Occipital lobe (tissue), 2 donors: ENCODE measurements around the gene SERPINA3. TPM values are rescaled to one million over a fixed set of nuclear protein-coding genes. Genes with fewer than 3 reads are reported as not detected.

Source experiments
- DNase-seq: peaks from one replicate; lab custom pipeline; 2025; lab: John Stamatoyannopoulos, UW
- total RNA-seq: library from RNA; depleted of rRNA; stranded (reverse); fragments of >200 nt; gene quantifications from one replicate; pipeline ENCODE4 v1.2.3, GENCODE V29; 2014

SERPINA3 gene
- total RNA-seq, 1 donor from 2014 or later, result 0.94 TPM

DNA sequence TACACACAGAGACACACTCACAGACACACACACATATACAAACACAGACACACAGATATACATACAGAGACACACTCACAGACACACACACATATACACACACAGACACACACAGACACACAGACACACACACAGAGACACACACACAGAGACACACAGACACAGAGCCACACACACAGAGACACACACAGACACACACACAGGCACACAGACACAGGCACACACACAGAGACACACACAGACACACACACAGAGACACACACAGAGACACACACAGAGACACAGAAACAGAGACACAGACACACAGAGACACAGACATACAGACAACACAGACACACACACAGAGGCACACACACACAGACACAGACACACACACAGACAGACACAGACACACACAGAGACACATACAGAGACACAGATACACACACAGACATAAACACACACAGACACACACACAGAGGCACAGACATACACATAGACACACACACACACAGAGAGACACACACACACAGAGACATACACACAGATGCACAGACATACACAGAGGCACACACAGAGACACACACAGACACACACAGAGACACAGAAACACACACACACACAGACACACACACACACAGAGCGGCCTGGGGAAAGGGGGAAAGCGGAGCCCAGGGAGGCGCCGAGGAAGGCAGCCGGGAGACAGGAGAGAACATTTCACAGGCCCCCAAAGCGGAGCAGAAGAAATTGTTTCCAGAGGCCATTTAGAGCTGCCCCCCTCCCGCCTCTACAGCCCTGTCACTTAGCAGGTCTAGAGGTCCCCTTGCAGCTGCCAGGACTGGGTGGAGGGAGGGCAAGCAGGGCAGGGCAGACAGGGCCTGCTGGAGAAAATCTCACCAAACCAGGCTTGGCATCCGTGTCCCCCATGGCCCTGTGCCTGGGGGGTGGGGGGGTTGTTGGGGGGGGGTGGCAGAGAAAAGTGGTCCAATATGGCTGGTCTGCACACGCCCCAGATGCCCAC is 38.9 kb downstream of the SERPINA3 start:
- DNase-seq, result no peak

DNA sequence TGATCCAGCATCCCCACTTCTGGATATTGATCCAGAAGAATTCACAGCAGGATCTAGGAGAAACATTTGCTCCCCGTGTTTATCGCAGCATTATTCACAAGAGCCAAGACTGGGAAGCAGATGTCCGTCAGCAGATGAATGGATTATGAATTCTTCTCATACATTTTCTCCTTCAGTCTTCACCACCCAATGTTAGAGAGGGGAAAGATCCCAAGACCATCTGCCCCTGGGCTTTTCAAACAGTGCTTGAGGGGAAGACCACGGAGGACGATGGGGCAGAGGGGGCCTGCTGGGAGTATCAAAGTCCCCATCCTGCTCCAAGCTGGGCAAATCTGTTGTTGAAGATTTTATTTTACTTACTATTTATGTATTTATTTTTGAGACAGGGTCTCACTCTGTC is 41.1 kb downstream of the SERPINA3 start:
- no peak for DNase-seq

DNA sequence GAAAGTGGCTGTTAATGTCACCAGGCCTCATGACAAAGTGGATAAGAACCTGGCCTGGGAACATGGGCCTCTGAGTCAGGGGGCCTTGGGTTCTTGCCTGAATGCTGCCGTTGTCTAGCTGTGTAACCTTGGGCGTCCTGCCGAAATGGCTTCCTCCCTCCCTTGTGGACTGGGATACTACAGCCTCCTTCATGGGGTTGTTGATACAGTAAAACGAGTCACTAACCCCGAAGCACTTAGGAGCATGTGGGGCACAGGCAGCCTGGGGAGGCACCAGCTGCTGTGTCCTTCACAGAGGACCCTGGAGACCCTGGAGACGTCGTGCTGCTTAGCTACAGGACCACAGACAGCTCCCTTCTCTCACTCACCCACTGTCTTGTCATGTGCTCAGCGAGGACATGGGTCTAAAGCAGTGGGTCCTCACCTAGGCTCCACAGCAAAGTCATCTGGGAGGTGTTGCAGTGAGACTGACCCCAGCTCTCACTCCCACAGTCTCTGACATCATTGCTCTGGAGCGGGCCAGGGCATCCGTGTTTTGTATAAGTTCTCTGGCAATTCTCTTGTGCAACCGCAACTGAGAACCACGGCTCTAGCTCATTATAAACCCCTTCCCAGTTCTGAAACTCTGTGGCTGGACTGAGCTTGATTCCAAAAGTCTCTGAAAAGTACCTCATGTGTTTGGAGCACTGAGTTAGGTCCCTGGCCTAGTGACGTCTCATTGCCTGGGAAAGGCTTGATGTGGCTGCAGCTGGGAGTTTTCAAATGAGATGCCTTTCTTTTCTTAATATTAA is 42.1 kb downstream of the SERPINA3 start:
- DNase-seq, result no peak

DNA sequence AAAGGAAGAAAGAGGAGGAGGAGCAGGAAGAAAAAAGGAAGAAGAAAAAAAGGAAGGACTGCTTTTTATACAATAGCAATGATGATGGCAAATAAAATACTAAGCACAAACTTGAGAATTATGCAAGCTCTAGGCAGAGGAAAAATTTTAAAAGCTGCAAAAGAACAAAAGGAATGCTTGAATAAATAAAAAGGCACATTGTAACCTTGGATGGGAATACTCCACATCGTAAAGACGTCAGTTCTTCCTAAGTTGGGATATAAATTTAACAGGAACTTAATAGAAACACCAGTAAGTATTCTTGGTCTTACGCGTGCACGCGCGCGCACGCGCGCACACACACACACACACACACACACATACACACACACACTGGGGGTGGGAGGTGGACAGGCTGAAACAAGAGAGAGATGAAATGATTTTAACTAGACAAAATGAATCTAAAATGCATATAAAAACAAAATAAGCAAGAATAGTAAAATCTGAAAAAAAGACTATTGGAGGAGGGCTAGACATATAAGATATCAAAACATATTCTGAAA is 43.0 kb downstream of the SERPINA3 start:
- no peak for DNase-seq

DNA sequence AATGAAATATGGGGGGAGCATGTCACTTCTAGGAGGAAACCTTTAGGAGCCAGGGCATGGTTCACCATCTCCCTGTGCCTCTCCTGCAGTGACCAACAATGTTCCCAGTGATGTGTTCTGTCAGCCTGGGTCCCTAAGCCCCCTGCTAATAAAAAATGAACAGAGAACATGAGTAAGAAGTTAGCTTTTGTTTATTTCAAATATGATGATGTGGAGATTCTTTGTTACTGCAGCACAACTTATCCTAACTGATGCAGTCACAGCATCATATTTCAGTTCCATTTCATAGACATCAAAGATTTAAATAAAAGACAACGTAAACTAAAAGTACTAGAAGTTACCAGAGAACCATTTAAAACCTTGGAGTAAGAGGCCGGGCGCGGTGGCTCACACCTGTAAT is 43.9 kb downstream of the SERPINA3 start:
- no peak for DNase-seq

DNA sequence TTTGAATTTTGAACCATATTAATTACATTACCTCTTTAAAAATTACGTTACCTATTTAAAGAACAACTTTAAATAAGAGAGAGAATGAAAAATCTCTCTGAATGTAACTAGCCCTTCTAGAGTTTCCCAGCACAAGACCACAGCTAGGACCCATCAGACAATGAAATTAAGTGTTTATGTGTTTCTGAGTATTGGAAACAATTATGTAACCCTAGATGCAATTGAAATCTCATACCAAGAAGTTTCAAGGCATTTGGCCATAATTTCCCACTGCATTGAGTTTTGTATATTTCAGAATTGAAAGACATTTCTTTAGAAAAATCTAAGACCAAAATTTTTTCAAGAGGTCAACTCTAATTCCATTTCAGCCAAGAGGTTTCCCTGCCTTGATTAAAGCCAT is 47.1 kb downstream of the SERPINA3 start:
- no peak for DNase-seq

DNA sequence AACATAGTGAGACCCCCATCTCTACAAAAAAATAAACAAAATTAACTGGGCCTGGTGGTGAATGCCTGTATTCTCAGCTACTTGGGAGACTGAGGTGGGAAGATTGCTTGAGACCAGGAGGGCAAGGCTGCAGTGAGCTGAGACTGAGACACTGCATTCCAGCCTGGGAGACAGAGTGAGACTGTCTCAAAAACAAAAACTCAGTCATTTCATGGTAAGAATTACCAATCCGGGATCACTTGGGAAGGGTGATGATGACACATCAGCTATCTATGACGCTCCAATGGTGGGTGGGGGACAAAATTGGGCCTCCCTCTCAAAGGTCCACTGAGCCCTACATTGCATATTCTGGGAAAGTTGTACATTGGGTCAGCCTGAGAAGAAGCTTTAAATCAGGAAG is 47.7 kb downstream of the SERPINA3 start:
- DNase-seq, result no peak

DNA sequence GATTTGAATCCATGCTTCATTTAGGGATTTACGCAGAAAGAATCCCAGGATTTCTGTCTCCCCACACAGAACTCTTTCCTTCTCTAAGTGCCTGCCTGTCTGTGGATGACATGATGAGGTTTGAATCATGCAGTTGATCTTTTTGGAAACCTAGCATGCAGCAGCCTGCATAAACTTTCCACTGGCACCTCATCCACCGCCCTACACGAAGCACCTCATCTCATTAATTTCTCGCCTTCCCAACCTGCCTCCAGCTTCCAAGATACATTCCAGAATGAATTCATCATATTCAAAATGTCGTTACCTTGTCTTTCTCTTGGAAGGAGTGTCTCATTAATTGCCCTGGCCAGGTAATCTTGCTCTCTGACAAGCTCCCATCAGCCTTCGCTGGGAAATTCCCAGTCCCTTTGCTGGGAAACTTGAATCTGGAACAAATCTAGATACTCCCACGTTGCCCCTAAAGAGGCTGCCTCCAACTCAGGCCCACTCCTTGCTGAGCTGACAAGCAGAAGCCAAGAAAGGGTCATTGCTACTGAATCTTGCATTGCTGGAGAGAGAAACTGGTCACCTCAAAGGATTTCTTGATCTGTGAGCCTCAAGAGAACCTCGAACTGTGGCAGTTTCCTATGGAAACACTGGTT is 48.2 kb downstream of the SERPINA3 start:
- no peak for DNase-seq

DNA sequence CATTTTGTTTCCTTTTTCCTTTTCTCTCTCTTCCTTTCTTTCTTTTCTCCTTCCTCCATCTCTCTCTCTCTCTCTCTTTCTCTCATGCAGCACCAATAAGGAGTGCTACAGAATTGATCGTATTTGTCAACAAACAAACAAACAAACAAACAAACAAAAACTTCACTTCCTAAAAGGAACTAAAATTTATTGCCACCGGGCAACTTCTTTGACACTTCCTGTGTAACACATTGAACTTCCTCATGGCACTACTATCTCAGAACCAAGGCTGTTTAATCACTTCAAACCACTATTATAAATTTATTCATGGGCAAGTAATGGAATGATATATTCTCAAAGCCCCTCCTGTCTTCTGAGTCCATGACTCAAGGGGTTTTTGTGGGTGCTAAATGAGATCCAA is 51.3 kb downstream of the SERPINA3 start:
- no peak for DNase-seq

DNA sequence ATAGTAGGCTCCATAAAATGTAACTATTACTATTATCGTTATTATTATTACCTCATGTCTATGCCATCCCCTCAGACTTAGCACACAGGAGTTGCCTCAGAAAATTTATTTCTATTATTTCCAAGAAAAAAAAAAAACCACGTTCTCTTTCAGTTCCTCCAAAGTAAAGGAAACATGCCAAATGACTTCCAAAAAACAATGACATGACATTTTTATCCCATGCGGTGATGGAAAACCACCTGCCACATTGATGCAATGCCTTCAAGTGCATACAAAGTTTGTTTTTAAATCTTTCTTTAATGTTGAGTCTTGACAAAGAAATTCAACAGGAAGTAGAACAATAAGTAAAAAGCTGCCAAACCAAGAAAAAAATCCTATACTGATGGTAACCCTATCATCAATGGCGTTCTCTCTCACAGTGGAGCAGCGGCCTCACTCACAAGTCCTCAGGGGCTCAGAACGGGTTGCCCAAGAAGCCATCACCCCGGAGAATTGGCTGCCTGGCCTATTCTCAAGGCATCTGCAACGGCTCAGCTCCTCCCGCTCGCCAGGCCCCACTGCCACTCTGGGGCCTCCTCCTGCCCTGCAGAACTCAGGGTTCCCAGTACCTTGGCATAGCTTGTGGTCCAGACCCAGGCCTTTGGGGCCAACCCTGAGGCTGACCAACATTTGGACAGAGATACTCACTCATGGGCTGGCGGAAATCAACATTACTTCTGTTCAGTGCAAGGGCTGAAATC is 51.9 kb downstream of the SERPINA3 start:
- DNase-seq, result no peak

DNA sequence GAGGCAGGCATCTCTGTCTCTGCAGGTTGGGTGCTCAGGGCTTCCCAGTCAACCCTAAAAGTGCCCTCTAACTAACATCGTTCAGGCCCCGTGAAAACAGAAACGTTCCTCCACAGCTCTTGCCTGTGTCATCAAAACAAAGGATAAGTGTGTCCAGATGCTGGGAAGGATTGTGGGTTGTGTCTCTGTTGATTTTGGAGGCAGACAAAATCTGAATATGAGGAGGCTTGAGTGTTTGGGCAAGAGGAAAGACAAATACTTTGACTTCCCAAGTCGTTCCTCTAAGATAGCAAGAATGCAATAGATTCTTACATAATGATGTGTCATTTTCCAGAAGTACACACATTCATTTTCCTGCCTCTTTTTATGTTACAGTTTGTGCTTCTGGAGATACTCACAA is 52.9 kb downstream of the SERPINA3 start:
- DNase-seq, result no peak

DNA sequence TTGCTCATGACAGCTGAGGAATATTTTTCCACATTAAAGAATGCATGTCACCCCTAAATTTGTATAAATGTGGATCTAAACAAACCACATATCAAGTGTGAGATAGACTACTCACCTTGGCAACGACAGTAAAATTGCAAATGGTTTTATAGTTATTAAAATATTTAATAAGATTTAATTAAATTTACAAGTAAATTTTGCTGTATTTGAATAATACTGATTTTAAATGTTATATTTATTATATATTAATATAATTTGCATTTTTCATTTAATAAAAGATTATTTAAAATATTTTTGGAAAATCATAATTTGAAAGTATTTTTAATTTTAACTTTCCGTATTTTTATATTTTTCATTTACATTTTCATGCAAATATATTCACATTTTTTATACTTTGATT is 53.4 kb downstream of the SERPINA3 start:
- DNase-seq, result no peak

DNA sequence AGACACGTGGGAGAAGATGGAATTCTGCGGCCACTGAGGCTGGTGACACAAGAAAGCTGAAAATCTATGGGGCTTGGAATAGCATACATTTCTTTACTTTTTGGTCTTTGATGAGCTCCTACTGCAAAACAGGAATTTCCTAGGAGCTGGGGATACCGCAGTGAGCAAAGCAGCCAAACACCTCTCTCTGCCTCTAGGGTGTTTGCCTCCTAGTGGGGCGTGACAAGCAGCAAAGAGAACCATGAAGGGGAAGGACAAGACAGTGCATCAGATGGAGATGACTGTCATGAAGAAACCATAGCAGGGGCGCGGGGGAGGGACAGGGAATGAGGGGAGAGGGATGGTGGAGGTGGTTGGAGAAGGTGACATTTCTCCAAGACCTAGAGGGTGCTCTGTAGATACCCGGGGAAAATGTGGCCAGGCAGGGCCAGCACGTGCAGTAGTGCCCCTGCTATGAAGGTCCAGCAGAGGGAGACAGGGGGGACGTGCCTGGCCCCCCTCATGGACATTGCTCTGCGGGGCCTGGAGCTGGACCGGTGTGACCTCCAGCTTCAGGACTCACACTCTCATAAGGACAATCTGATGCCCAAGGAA is 58.6 kb downstream of the SERPINA3 start:
- DNase-seq, result no peak

DNA sequence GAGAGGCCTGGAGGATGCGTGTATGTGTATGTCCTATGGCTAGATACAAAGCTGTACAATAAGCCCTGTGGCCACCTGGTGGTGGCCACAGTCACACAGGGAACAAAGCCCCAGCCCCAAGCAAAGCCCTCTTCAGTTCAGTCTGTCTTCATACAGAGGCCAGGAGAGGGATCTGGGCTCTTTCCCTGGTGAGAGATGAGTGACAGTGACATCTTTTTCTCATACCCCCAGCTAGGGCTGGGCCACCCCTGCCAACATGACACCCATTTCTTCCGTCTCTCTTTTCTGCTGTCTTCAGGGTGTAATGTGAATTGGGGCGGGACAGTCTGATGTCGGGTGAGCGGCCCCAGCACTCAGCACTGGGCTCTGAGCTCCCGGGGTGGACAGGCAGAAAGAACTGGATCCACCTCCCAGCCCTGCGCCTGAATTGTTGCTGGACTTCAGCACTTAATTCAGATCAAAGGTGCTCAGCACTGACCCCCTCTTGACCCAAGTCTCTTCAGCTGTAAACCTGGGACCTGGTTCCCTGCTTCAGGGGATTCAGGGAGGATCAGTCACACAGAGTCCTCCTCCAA is 59.8 kb downstream of the SERPINA3 start:
- DNase-seq, result no peak

DNA sequence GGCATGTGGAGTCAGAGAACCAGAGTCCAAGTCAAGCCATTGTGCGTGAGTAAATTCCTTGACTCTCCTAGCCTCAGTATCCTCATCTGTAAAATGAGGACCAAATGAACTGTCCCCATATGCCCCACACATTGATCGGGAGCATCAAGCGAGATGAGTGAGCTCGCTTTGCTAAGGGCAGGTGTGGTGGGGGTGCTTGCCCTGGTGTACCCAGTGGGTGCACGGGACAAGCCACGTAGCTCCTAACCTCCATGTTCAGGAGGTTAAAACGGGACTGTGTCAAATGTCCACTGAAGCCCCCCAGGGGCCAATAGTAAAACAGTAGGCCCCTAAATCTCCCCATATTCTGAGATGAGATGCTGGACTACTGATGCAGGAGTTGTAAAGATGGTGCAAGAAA is 60.9 kb downstream of the SERPINA3 start:
- no peak for DNase-seq

Other genes starting within 250 kb of the SERPINA3 start
- gene SERPINA2, start 245.7 kb upstream of the SERPINA3 start, total RNA-seq, result not detected
- gene SERPINA1, start 223.8 kb upstream of the SERPINA3 start, total RNA-seq, result 1.4 TPM
- not detected for gene SERPINA11, start 159.6 kb upstream of the SERPINA3 start, total RNA-seq
- gene SERPINA9, start 136.2 kb upstream of the SERPINA3 start, total RNA-seq, result not detected
- gene SERPINA12, start 102.9 kb upstream of the SERPINA3 start, total RNA-seq, result not detected
- not detected for gene SERPINA4, start 50.9 kb upstream of the SERPINA3 start, total RNA-seq
- 0.16 TPM for gene SERPINA5, start 31.0 kb upstream of the SERPINA3 start, total RNA-seq
- not detected for gene GSC, start 157.7 kb downstream of the SERPINA3 start, total RNA-seq